ENCODE results near the gene IP6K3.

The IP6K3 gene

DNA sequence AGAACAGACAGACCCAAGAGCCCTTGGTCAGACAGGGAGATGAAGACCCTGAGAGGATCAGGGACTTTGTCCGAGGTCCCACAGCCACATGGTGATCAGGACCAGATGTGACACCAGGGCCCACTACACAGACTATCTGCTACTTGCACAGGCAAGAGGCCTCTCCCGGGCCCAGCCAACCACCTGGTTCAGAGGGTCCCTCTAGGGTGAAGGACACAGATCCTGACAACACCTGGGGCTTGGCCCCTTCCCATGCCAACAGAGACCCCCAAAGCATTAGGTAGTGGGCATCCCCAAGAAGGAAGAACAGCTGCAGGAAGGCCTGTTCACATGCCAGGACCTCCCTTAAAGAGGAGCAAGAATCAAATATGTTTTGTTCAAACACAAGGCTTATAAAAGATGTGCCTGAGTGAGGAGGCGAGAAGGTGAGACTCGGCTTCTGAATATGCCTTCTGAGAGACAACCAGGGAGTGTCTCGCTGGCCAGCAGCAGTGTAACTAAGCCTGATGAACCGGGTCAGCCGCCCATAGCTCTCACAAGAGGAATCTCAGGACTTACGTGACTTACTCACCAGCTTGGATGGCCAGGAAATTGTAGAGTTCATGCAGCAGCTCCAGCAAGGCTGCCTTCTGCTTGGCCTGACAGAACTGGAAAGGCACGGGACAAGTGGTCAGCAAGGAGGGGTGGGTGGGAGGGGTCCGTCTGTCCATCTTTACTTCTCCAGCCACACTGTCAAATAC lies 37.2 kb upstream of the IP6K3 start:
- TF ChIP-seq, protein P1, sequence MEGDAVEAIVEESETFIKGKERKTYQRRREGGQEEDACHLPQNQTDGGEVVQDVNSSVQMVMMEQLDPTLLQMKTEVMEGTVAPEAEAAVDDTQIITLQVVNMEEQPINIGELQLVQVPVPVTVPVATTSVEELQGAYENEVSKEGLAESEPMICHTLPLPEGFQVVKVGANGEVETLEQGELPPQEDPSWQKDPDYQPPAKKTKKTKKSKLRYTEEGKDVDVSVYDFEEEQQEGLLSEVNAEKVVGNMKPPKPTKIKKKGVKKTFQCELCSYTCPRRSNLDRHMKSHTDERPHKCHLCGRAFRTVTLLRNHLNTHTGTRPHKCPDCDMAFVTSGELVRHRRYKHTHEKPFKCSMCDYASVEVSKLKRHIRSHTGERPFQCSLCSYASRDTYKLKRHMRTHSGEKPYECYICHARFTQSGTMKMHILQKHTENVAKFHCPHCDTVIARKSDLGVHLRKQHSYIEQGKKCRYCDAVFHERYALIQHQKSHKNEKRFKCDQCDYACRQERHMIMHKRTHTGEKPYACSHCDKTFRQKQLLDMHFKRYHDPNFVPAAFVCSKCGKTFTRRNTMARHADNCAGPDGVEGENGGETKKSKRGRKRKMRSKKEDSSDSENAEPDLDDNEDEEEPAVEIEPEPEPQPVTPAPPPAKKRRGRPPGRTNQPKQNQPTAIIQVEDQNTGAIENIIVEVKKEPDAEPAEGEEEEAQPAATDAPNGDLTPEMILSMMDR (IDR thresholded peaks at IDR 0.05; ENCODE audit: low read depth, low read length) = no peak
- no peak overlapping the region for H3K4me3 ChIP-seq (ENCODE audit: low read depth, low read length)

DNA sequence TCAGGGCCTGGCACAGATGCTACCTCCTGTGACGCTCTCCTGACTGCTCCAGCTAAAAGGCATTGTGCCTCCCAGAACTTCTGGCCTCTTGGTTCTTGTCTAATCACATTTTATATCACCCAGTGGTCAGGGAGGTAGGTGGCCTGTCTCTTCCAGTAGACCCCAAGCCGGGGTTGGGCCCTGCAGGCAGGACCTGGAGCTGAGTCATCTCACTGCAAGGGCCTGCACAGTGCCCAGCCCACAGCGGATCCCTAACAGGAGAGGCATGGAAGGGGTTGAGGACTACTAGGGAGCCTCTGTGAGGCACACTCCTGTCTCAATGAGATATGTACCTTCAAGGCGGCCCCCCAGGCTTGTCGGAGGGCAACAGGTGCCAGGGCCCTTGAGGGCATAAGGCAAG lies 35.9 kb upstream of the IP6K3 start:
- H3K4me3 ChIP-seq (ENCODE audit: low read depth, low read length) = no peak overlapping the region
- TF ChIP-seq, protein P1 (IDR thresholded peaks at IDR 0.05; ENCODE audit: low read depth, low read length) = no peak

GRCh38 chr6:33781131-33781975 lies 34.6 kb upstream of the IP6K3 start:
- H3K4me3 ChIP-seq (ENCODE audit: low read depth, low read length) = no peak overlapping the region
- TF ChIP-seq, protein P1 (IDR thresholded peaks at IDR 0.05; ENCODE audit: low read depth, low read length) = no peak

- TF ChIP-seq, protein P1 (IDR thresholded peaks at IDR 0.05; ENCODE audit: low read depth, low read length) = no peak
- no peak overlapping the region for H3K4me3 ChIP-seq (ENCODE audit: low read depth, low read length)
These were observed 33.2 kb upstream of the IP6K3 start for GRCh38 chr6:33779895-33780294.

- TF ChIP-seq, protein P1 (IDR thresholded peaks at IDR 0.05; ENCODE audit: low read depth, low read length) = no peak
- H3K4me3 ChIP-seq (ENCODE audit: low read depth, low read length) = no peak overlapping the region
These were observed 32.6 kb upstream of the IP6K3 start for GRCh38 chr6:33779290-33779689.

DNA sequence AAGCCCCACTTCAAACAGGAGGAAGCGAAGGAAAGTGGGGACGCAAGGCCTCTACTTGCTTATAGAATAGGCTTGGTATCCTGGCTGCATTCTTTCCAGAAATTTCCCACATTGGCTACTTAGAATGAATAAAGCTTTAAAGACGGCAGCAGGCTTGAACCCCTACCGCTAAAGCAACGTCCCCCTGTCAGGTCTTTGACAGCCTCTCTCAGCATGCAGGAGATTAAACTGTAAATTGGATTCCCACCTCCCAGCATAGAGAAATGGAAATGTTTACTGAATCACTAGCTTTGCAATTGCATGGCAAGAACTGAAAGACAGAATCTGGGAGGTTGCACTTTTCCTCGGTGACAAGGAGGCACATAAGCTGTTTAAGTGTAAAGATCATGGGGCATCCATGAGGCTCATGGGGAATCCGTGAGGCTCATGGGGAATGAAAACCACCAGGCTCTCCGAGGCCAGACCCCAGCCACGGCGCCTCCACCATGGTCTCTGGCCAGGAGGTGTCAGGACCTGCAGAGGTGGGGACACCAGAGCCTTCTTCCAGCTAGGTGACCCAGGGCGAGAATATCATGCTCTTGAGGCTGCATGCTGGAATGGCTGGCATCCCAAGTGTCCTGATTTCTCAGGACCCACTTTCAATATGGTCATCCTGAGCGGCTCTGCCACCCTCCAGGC lies 31.9 kb upstream of the IP6K3 start:
- H3K4me3 ChIP-seq (ENCODE audit: low read depth, low read length) = no peak overlapping the region
- TF ChIP-seq, protein P1 (IDR thresholded peaks at IDR 0.05; ENCODE audit: low read depth, low read length) = no peak
